ENCODE results near the gene PSMC6. TPM values are rescaled to one million over a fixed set of nuclear protein-coding genes. Genes with fewer than 3 reads are reported as not detected.

PSMC6 gene
- total and polyA plus RNA-seq, 2 of the 13 experiments (the other 11 are each of a cell fraction or from before 2014, with no cell fraction given), result 90.0 to 210 TPM

- TF ChIP-seq HIC2 (CRISPR knock-in tag; IDR thresholded peaks at IDR 0.05; ENCODE audit: low read depth) (no peak), PRDM4 (CRISPR knock-in tag; IDR thresholded peaks at IDR 0.05; ENCODE audit: borderline replicate concordance) (no peak), TERF1 (CRISPR knock-in tag; IDR thresholded peaks at IDR 0.05) (no peak), HINFP (CRISPR knock-in tag; IDR thresholded peaks at IDR 0.05; ENCODE audit: low read depth) (0 out of 2 replicates have a peak, but pooled peaks have one; percentile 13), ELF4 (CRISPR knock-in tag; IDR thresholded peaks at IDR 0.05; ENCODE audit: borderline replicate concordance) (no peak), ZNF280B (CRISPR knock-in tag; IDR thresholded peaks at IDR 0.05; ENCODE audit: borderline replicate concordance) (no peak), ZNF510 (CRISPR knock-in tag; IDR thresholded peaks at IDR 0.05; ENCODE audit: low read depth) (no peak), PCBP2 (optimal IDR thresholded peaks at IDR 0.05; ENCODE audit: low read depth, low read length, poor library complexity, severe bottlenecking) (no peak), NPAS2 (CRISPR knock-in tag; IDR thresholded peaks at IDR 0.05; ENCODE audit: borderline replicate concordance) (no peak), AHDC1 (CRISPR knock-in tag; IDR thresholded peaks at IDR 0.05; ENCODE audit: borderline replicate concordance) (no peak)
Measured at GRCh38 chr14:52694761-52695480, 12.1 kb upstream of the PSMC6 start (continued).

All from HepG2 (cell line).